SK-N-SH (cell line): ENCODE data around the gene PCED1A. TPM values are rescaled to one million over a fixed set of nuclear protein-coding genes. Genes with fewer than 3 reads are reported as not detected.

ENCODE experiments used
- CTCF ChIA-PET: fragments of 300-600, 350-600 bp; formaldehyde crosslinking; extraction: SDS; loops from one replicate; lab custom pipeline; 2021; lab: Yijun Ruan, JAX
- POLR2A ChIA-PET: fragments of 350-600 bp; sonication (Branson Sonifier 250); formaldehyde crosslinking; extraction: SDS; loops from one replicate; lab custom pipeline; 2020; ENCODE audit warnings: antibody characterized with exemption, inconsistent platforms; lab: Yijun Ruan, JAX
- DNase-seq: peaks from one replicate; pipeline ENCODE4 v3.0.0; 2012
- H2AFZ ChIP-seq: fragments of 200-600 bp; sonication (generic); 2 replicates; pipeline ENCODE4 v1.8.1; 2016; ENCODE audit warnings: antibody characterized with exemption, mild to moderate bottlenecking, low read depth
- H3F3A ChIP-seq: fragments of 200-600 bp; sonication (generic); replicated peaks from 2 replicates; pipeline ENCODE3; 2016; ENCODE audit warnings: antibody characterized with exemption, mild to moderate bottlenecking; ENCODE audit not compliant: insufficient read depth
- H3K27ac ChIP-seq, 2 experiments: fragments of 200-500 bp in 1 of 2; fragments of 200-600 bp in 1 of 2; sonication (Bioruptor generic) in 1 of 2; sonication (generic), shearing (Covaris generic) in 1 of 2; 2 replicates each; pipeline versions ENCODE4 v1.5.1 to v1.6.1; 2014 to 2016; ENCODE audit warnings: low read depth in 2 of 2, inconsistent platforms in 1 of 2, low read length in 1 of 2, mild to moderate bottlenecking in 1 of 2, mixed read lengths in 1 of 2
- H3K27me3 ChIP-seq: fragments of 200-600 bp; sonication (generic), shearing (Covaris generic); 2 replicates; pipeline ENCODE4 v1.6.1; 2016; ENCODE audit warnings: mixed run types; ENCODE audit not compliant: insufficient read depth
- H3K36me3 ChIP-seq, 2 experiments: fragments of 200-500 bp in 1 of 2; fragments of 200-600 bp in 1 of 2; sonication (Bioruptor generic) in 1 of 2; sonication (generic) in 1 of 2; replicated peaks in 1 of 2; 2 replicates each; pipeline versions ENCODE3 to v1.5.1; 2014 to 2016; ENCODE audit warnings: low read length in 1 of 2, mild to moderate bottlenecking in 1 of 2; ENCODE audit not compliant: insufficient read depth in 2 of 2, control insufficient read depth in 1 of 2
- H3K4me1 ChIP-seq, 2 experiments: fragments of 200-500 bp in 1 of 2; fragments of 200-600 bp in 1 of 2; sonication (Bioruptor generic) in 1 of 2; sonication (generic), shearing (Covaris generic) in 1 of 2; 2 replicates each; pipeline versions ENCODE4 v1.5.1 to v1.6.1; 2014 to 2016; ENCODE audit warnings: low read depth in 1 of 2, low read length in 1 of 2, mixed run types in 1 of 2; ENCODE audit not compliant: insufficient read depth in 2 of 2, control insufficient read depth in 1 of 2
- H3K4me2 ChIP-seq: fragments of 200-600 bp; sonication (generic), shearing (Covaris generic); 2 replicates; pipeline ENCODE4 v1.6.1; 2017; ENCODE audit warnings: mixed run types
- H3K4me3 ChIP-seq, 2 experiments: fragments of 200-500 bp in 1 of 2; fragments of 200-600 bp in 1 of 2; sonication (Bioruptor generic) in 1 of 2; sonication (generic), shearing (Covaris generic) in 1 of 2; 2 replicates each; pipeline versions ENCODE4 v1.5.1 to v1.8.1; 2014 to 2016; ENCODE audit warnings: low read depth in 2 of 2, inconsistent platforms in 1 of 2, low read length in 1 of 2, mild to moderate bottlenecking in 1 of 2, mixed read lengths in 1 of 2, moderate library complexity in 1 of 2
- H3K79me2 ChIP-seq: fragments of 200-600 bp; sonication (generic); 2 replicates; pipeline ENCODE4 v1.8.1; 2017; ENCODE audit warnings: mild to moderate bottlenecking; ENCODE audit not compliant: insufficient read depth
- H3K9ac ChIP-seq: fragments of 200-600 bp; sonication (generic); 2 replicates; pipeline ENCODE4 v1.6.1; 2017; ENCODE audit warnings: mixed run types
- H3K9me2 ChIP-seq: fragments of 200-600 bp; sonication (generic); 2 replicates; pipeline ENCODE4 v1.6.1; 2017; ENCODE audit warnings: mixed run types
- H3K9me3 ChIP-seq: fragments of 200-600 bp; sonication (generic); 2 replicates; pipeline ENCODE4 v1.6.1; 2017; ENCODE audit warnings: mixed run types, mild to moderate bottlenecking, moderate library complexity
- H4K20me1 ChIP-seq: fragments of 200-600 bp; sonication (generic); 2 replicates; pipeline ENCODE4 v1.6.1; 2017; ENCODE audit warnings: mild to moderate bottlenecking, mixed run types; ENCODE audit not compliant: insufficient read depth
- CHD2 ChIP-seq: fragments of 150-350 bp; IDR thresholded peaks from 2 replicates; pipeline ENCODE4 v1.6.1; 2018; ENCODE audit warnings: low read length; ENCODE audit not compliant: partially characterized antibody
- EP300 ChIP-seq, 2 experiments: IDR thresholded peaks; 2 replicates each; pipeline versions ENCODE4 v1.4.0 to v1.6.1; 2012; ENCODE audit warnings: borderline replicate concordance in 1 of 2, low read depth in 1 of 2, low read length in 1 of 2
- FOSL2 ChIP-seq: IDR thresholded peaks from 2 replicates; pipeline ENCODE4 v1.4.0; 2012; ENCODE audit warnings: low read depth, mild to moderate bottlenecking, moderate library complexity, borderline replicate concordance
- FOXM1 ChIP-seq: IDR thresholded peaks from 2 replicates; pipeline ENCODE4 v1.4.0; 2012; ENCODE audit warnings: low read depth, mild to moderate bottlenecking
- GABPA ChIP-seq: IDR thresholded peaks from 2 replicates; pipeline ENCODE4 v1.4.0; 2012; ENCODE audit warnings: low read depth, mild to moderate bottlenecking
- JUND ChIP-seq: IDR thresholded peaks from 2 replicates; pipeline ENCODE4 v1.4.0; 2012
- MEF2A ChIP-seq: IDR thresholded peaks from 2 replicates; pipeline ENCODE4 v1.4.0; 2012; ENCODE audit warnings: low read depth, borderline replicate concordance
- NFIC ChIP-seq: IDR thresholded peaks from 2 replicates; pipeline ENCODE4 v1.4.0; 2012; ENCODE audit warnings: borderline replicate concordance
- POLR2AphosphoS5 ChIP-seq: IDR thresholded peaks from 2 replicates; pipeline ENCODE4 v1.6.1; 2012; ENCODE audit warnings: low read depth, low read length
- RFX5 ChIP-seq: IDR thresholded peaks from 2 replicates; pipeline ENCODE4 v1.6.1; 2012; ENCODE audit warnings: mild to moderate bottlenecking, improper control_type of control experiment, low read length
- RXRA ChIP-seq: IDR thresholded peaks from 2 replicates; pipeline ENCODE4 v1.4.0; 2012; ENCODE audit warnings: low read depth, mild to moderate bottlenecking, borderline replicate concordance
- SIN3A ChIP-seq: IDR thresholded peaks from 2 replicates; pipeline ENCODE4 v1.6.1; 2012; ENCODE audit warnings: low read depth, mild to moderate bottlenecking, low read length, moderate library complexity, borderline replicate concordance
- SMC3 ChIP-seq: IDR thresholded peaks from 2 replicates; pipeline ENCODE4 v1.6.1; 2012; ENCODE audit warnings: low read depth, low read length, improper control_type of control experiment
- TAF1 ChIP-seq: IDR thresholded peaks from 2 replicates; pipeline ENCODE4 v1.6.1; 2012; ENCODE audit warnings: low read depth, mild to moderate bottlenecking, low read length, moderate library complexity, borderline replicate concordance
- TEAD4 ChIP-seq: IDR thresholded peaks from 2 replicates; pipeline ENCODE4 v1.4.0; 2012; ENCODE audit warnings: mild to moderate bottlenecking, borderline replicate concordance; ENCODE audit not compliant: insufficient read depth
- WGBS: methylation state at CpG from one replicate; pipeline ENCODE4 v1.1.6; 2017; ENCODE audit warnings: low lambda C conversion rate; 5-methylcytosine and 5-hydroxymethylcytosine counted together
- polyA plus RNA-seq, 3 experiments: library from polyadenylated mRNA; depleted of rRNA; stranded (reverse); fragments of >200 nt; gene quantifications; 2 replicates each; pipeline ENCODE4 v1.2.3, GENCODE V29; 2012
- TF ChIP-seq, protein P1 (sequence below): IDR thresholded peaks from 2 replicates; pipeline ENCODE4 v1.4.0; 2012; ENCODE audit warnings: low read depth

The PCED1A gene
- polyA plus RNA-seq, 1 of the 3 experiments (the other 2 are of a cell fraction): 65.2 TPM

DNA sequence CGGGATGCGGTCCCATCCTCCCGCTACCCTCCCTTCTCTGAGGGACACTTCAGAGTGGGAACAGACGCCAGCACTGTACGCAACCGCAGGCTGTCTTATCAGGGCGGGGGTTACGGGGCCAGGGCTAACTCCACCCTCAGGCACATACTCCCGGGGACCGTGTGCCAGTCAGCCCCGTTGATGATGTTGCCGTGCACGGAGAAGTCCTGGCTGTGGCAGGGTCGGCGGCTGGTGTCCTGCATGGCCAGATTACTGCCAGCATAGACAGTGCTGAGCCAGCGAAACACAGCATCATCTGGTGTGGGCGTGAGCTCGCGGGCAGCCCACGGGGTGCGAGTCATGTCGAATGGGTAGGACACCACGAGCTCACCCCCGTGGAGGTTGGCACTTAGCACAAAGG, 45.0 kb downstream of the PCED1A start:
- no peak overlapping the region for H2AFZ ChIP-seq
- H3K4me1 ChIP-seq: peaks cover 0 to 8% of the 10 kb centered on the region in 2 experiments; a peak in 1 of 4 replicates
- H3K9me3 ChIP-seq: no peaks in the 10 kb centered on the region
- ChIA-PET POLR2A (no interaction called here), CTCF (interaction anchor here (1.2 to 3.3 kb wide), 2 partner anchors 77 to 205 kb away, joined by 4 to 9 read pairs; no protein-coding TSS in a partner anchor)
- H3K27ac ChIP-seq: no peak overlapping the region; a peak in 1 of 4 replicates
- H4K20me1 ChIP-seq: no peaks in the 10 kb centered on the region
- no peaks in the 10 kb centered on the region for H3F3A ChIP-seq
- DNase-seq: no peak
- TF ChIP-seq POLR2AphosphoS5 (no peak), RXRA (no peak), NFIC (no peak), TAF1 (no peak), SMC3 (no peak), FOXM1 (no peak)
- H3K9me2 ChIP-seq: no peaks in the 10 kb centered on the region
- peaks cover 0 to 19% of the 10 kb centered on the region in 2 experiments for H3K36me3 ChIP-seq
- H3K27me3 ChIP-seq: no peaks in the 10 kb centered on the region
- WGBS: 77% methylated on average over 18 of the region's 24 CpGs
- H3K4me2 ChIP-seq: no peak overlapping the region
- no peaks in the 10 kb centered on the region for H3K79me2 ChIP-seq
- H3K4me3 ChIP-seq: no peak overlapping the region
- no peak overlapping the region for H3K9ac ChIP-seq

DNA sequence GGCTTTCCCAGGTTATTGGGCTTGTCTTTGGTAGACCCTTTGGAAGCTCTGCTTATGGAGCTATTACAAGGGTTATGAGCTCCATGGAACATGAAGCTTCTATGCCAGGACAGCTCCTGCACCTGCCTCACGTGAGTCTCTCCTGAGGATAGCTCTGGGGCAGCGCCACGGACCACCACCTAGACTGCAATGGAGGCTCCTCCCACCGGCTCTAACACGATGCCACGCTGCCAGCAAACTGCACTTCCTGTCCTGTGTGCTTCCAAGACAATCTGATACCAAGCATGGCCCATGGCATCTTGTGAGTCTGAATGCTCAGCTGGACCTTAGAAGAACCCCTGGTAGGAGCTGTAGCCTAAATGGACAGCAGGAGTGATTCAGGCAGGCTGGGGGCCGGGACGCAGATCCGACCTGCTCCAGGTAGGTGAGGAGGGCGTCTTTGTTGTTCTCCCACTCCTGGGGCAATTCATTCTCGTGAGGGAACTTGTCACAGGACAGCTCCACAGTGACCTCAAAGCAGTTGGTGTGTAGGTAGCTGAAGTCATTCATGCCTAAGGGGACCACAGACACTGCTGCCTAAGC, 45.5 kb downstream of the PCED1A start:
- CTCF ChIA-PET: interaction anchor here (0.8 to 3.3 kb wide), 3 partner anchors 57 to 206 kb away, joined by 3 to 9 read pairs (median 4); no protein-coding TSS in a partner anchor
- Histone ChIP-seq H3K79me2 (no peaks in the 10 kb centered on the region), H3K36me3 (peaks cover 0 to 19% of the 10 kb centered on the region in 2 experiments), H3F3A (no peaks in the 10 kb centered on the region), H3K9ac (no peak overlapping the region), H3K9me2 (no peaks in the 10 kb centered on the region), H3K27ac (no peak overlapping the region), H3K4me2 (no peak overlapping the region), H3K9me3 (no peaks in the 10 kb centered on the region), H3K4me3 (no peak overlapping the region), H3K27me3 (no peaks in the 10 kb centered on the region), H2AFZ (no peak overlapping the region), H4K20me1 (no peaks in the 10 kb centered on the region), H3K4me1 (peaks cover 0 to 8% of the 10 kb centered on the region in 2 experiments; a peak in 1 of 4 replicates)
- TF ChIP-seq, protein P1, sequence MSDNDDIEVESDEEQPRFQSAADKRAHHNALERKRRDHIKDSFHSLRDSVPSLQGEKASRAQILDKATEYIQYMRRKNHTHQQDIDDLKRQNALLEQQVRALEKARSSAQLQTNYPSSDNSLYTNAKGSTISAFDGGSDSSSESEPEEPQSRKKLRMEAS: no peak
- TF ChIP-seq EP300 (IDR thresholded peaks at IDR 0.05; ENCODE audit: borderline replicate concordance in 1 of 2, low read depth in 1 of 2, low read length in 1 of 2): no peak
- no peak for TF ChIP-seq JUND
- POLR2A ChIA-PET: no interaction called here
- 80% methylated on average over 3 of the region's 11 CpGs for WGBS
- no peak for DNase-seq

DNA sequence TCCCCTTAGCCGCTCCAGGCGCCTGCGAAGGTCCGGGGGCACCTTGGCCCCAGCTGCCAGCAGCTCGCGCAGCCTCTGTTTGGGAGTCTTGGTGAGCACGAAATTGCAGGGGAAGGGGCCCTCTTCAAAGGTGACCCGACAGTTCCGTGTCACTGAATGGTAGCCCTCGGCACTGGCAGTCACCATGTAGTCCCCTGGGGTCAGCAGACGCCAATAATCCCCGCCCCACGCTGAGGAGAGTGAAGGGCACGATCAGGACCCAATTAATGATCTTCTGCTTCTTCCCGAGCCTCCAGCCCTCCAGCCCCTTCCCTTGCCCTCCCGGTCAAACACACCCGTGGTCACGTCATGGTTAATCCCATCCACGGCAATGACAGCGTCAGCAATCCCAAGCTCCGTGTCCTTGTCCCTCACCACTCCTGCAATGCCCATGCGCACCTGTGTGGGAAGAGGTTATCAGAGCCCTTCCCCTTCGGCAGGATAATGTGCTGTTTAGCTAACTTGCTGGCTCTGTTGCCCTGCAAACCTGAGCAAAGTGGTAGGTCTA, 46.2 kb downstream of the PCED1A start:
- TF ChIP-seq EP300 (IDR thresholded peaks at IDR 0.05; ENCODE audit: borderline replicate concordance in 1 of 2, low read depth in 1 of 2, low read length in 1 of 2): no peak
- no peak for TF ChIP-seq RFX5
- TF ChIP-seq MEF2A: no peak
- TF ChIP-seq GABPA: no peak
- TF ChIP-seq SIN3A: no peak
- no peak for TF ChIP-seq FOXM1
- TF ChIP-seq FOSL2: no peak
- TF ChIP-seq CHD2: no peak
- no peak for TF ChIP-seq TEAD4
- WGBS: 89% methylated on average over 23 of the region's 23 CpGs
- CTCF ChIA-PET: interaction anchor here (0.8 to 3.3 kb wide), 3 partner anchors 58 to 206 kb away, joined by 3 to 9 read pairs (median 4); no protein-coding TSS in a partner anchor
- Histone ChIP-seq H3K27ac (no peak overlapping the region), H3K9me2 (no peaks in the 10 kb centered on the region), H4K20me1 (no peaks in the 10 kb centered on the region), H3K4me3 (no peak overlapping the region), H3K27me3 (no peaks in the 10 kb centered on the region; the same call in 1 of the 2 replicates), H3F3A (no peaks in the 10 kb centered on the region), H3K4me2 (no peak overlapping the region), H3K79me2 (no peaks in the 10 kb centered on the region), H3K9ac (no peak overlapping the region), H3K36me3 (peaks cover 0 to 19% of the 10 kb centered on the region in 2 experiments), H3K4me1 (peaks cover 0 to 7% of the 10 kb centered on the region in 2 experiments; a peak in 1 of 4 replicates), H3K9me3 (no peaks in the 10 kb centered on the region), H2AFZ (no peak overlapping the region)
- no peak for DNase-seq
- POLR2A ChIA-PET: no interaction called here
